A549 treated with Mapracorat at 1 μM for 4 hours (cell line): ENCODE results near the gene MMP7. TPM values are rescaled to one million over a fixed set of nuclear protein-coding genes. Genes with fewer than 3 reads are reported as not detected.

Experiments
- total RNA-seq: library from RNA; stranded (reverse); fragments of 200-300 nt; extraction: Qiagen RNA extraction; gene quantifications from 5 replicates; pipeline ENCODE4 v1.2.3, GENCODE V29; 2022

MMP7 gene, protein sequence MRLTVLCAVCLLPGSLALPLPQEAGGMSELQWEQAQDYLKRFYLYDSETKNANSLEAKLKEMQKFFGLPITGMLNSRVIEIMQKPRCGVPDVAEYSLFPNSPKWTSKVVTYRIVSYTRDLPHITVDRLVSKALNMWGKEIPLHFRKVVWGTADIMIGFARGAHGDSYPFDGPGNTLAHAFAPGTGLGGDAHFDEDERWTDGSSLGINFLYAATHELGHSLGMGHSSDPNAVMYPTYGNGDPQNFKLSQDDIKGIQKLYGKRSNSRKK
- total RNA-seq = 21.9 to 32.0 TPM (median 23.4 TPM) in 5 replicates

DNA sequence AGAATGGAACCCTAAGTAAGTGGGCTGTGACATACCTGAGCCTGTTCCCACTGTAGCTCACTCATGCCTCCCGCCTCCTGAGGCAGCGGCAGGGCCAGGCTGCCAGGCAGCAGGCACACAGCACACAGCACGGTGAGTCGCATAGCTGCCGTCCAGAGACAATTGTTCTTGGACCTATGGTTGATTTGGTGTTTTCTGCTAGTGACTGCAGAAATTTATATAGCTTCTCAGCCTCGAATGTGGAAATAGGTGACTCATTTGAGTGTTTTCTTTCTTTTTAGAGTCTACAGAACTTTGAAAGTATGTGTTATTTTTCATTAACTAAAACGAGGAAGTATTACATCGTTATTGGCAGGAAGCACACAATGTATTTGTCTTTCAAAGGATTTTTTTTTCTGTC lies at the start of gene MMP7:
Gene MMP7, minus strand, starts transcription at position 190 of the 400 bp plus-strand sequence. Its CDS starts 47 bp downstream, at position 143.

Other genes starting within 250 kb of the MMP7 start
- gene BIRC3, start 213.3 kb downstream of the MMP7 start, total RNA-seq = 45.5 to 55.1 TPM (median 51.7 TPM) in 5 replicates
- 28.2 to 34.9 TPM (median 28.9 TPM) in 5 replicates for gene BIRC2, start 183.5 kb downstream of the MMP7 start, total RNA-seq
- gene TMEM123, start 78.0 kb downstream of the MMP7 start, total RNA-seq = 141 to 189 TPM (median 176 TPM) in 5 replicates
- gene MMP20, start 94.6 kb upstream of the MMP7 start, total RNA-seq = not detected in 5 replicates
- not detected in 5 replicates for gene MMP27, start 175.0 kb upstream of the MMP7 start, total RNA-seq
- not detected in 5 replicates for gene MMP8, start 194.2 kb upstream of the MMP7 start, total RNA-seq
- 0.60 to 1.1 TPM (median 0.91 TPM) in 5 replicates for gene MMP10, start 249.9 kb upstream of the MMP7 start, total RNA-seq